ENCODE measurements around the gene MYO5C. TPM values are rescaled to one million over a fixed set of nuclear protein-coding genes. Genes with fewer than 3 reads are reported as not detected.

MYO5C gene
- total and polyA plus RNA-seq, 2 of the 13 experiments (the other 11 are each of a cell fraction or from before 2014, with no cell fraction given): 15.7 to 23.7 TPM

DNA sequence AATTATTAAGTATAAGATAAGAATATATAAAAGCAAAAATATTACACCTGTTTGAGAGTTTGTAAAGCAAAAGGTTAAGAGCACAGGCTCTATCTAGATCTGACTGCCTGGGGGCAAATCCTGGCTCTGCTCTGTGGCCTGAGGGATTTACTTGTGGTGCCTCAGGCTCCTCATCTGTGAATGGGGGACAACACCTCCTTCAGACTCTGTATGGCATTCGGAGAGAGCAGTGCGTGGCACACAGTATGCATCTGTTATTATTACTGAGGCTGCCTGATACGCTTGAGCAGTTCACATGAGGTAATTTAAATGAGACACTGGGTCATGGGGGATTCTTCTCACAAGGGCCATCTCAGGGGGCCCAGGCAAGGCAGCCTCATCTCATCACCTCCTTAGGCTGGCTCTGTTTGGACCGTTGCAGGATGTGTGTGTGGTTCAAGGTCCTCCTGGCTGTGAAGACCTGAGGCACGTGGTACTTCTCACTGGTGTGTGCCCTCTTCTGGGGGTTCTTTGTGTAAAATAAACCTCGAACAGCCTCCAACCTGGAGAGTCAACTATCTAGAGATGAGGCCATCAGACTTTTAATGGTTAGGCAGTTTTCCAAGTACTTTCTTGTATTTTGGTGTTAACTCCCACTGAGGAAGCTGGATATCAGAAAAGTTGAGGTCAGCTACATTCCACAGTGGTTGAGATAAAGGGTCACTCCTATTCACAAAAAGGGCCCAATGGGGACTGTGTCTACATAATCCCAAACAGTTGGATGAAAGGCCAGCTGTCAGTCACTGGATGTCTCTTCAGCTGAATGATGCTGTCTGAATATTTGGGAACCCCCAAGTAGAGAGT, 113.4 kb downstream of the MYO5C start (continued):
- TF ChIP-seq, protein P1, sequence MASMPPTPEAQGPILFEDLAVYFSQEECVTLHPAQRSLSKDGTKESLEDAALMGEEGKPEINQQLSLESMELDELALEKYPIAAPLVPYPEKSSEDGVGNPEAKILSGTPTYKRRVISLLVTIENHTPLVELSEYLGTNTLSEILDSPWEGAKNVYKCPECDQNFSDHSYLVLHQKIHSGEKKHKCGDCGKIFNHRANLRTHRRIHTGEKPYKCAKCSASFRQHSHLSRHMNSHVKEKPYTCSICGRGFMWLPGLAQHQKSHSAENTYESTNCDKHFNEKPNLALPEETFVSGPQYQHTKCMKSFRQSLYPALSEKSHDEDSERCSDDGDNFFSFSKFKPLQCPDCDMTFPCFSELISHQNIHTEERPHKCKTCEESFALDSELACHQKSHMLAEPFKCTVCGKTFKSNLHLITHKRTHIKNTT (CRISPR knock-in tag; IDR thresholded peaks at IDR 0.05): no peak
- TF ChIP-seq ZNF225 (CRISPR knock-in tag; IDR thresholded peaks at IDR 0.05) (no peak), ZNF629 (CRISPR knock-in tag; conservative IDR thresholded peaks at IDR 0.05) (peak; percentile 62), KAT7 (CRISPR knock-in tag; IDR thresholded peaks at IDR 0.05; ENCODE audit: borderline replicate concordance) (no peak), GATAD2A (CRISPR knock-in tag; IDR thresholded peaks at IDR 0.05) (peak; percentile 55; the same call in 1 of the 2 replicates), HNRNPUL1 (IDR thresholded peaks at IDR 0.05; ENCODE audit: low read depth, low read length) (no peak), GABPB1 (CRISPR knock-in tag; IDR thresholded peaks at IDR 0.05) (0 out of 2 replicates have a peak, but pooled peaks have one; percentile 13), KDM2A (CRISPR knock-in tag; IDR thresholded peaks at IDR 0.05; ENCODE audit: borderline replicate concordance, low read depth) (0 out of 2 replicates have a peak, but pooled peaks have one; percentile 32), POLR2AphosphoS5 (IDR thresholded peaks at IDR 0.05; ENCODE audit: low read depth, low read length) (no peak), PLRG1 (conservative IDR thresholded peaks at IDR 0.05) (no peak), ATM (IDR thresholded peaks at IDR 0.05; ENCODE audit: borderline replicate concordance) (no peak), RNF2 (conservative IDR thresholded peaks at IDR 0.05; ENCODE audit: low read depth) (no peak), TSC22D2 (CRISPR knock-in tag; IDR thresholded peaks at IDR 0.05; ENCODE audit: borderline replicate concordance) (no peak), ZNF788 (CRISPR knock-in tag; IDR thresholded peaks at IDR 0.05; ENCODE audit: borderline replicate concordance) (no peak), PTBP1 (IDR thresholded peaks at IDR 0.05; ENCODE audit: low read depth, low read length, poor library complexity, severe bottlenecking) (no peak), GATAD1 (CRISPR knock-in tag; IDR thresholded peaks at IDR 0.05) (0 out of 2 replicates have a peak, but pooled peaks have one; percentile 22), STAG1 (CRISPR knock-in tag; IDR thresholded peaks at IDR 0.05) (0 out of 2 replicates have a peak, but pooled peaks have one; percentile 11), TEAD3 (CRISPR knock-in tag; optimal IDR thresholded peaks at IDR 0.05; ENCODE audit: borderline replicate concordance) (no peak), RARA (CRISPR knock-in tag; IDR thresholded peaks at IDR 0.05) (peak; percentile 22; the same call in 1 of the 2 replicates), ZMYM3 (CRISPR knock-in tag; IDR thresholded peaks at IDR 0.05) (no peak)
- TF ChIP-seq, protein P2, sequence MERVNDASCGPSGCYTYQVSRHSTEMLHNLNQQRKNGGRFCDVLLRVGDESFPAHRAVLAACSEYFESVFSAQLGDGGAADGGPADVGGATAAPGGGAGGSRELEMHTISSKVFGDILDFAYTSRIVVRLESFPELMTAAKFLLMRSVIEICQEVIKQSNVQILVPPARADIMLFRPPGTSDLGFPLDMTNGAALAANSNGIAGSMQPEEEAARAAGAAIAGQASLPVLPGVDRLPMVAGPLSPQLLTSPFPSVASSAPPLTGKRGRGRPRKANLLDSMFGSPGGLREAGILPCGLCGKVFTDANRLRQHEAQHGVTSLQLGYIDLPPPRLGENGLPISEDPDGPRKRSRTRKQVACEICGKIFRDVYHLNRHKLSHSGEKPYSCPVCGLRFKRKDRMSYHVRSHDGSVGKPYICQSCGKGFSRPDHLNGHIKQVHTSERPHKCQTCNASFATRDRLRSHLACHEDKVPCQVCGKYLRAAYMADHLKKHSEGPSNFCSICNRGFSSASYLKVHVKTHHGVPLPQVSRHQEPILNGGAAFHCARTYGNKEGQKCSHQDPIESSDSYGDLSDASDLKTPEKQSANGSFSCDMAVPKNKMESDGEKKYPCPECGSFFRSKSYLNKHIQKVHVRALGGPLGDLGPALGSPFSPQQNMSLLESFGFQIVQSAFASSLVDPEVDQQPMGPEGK (CRISPR knock-in tag; IDR thresholded peaks at IDR 0.05): no peak
- TF ChIP-seq, protein P3, sequence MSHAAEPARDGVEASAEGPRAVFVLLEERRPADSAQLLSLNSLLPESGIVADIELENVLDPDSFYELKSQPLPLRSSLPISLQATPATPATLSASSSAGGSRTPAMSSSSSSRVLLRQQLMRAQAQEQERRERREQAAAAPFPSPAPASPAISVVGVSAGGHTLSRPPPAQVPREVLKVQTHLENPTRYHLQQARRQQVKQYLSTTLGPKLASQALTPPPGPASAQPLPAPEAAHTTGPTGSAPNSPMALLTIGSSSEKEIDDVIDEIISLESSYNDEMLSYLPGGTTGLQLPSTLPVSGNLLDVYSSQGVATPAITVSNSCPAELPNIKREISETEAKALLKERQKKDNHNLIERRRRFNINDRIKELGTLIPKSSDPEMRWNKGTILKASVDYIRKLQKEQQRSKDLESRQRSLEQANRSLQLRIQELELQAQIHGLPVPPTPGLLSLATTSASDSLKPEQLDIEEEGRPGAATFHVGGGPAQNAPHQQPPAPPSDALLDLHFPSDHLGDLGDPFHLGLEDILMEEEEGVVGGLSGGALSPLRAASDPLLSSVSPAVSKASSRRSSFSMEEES (CRISPR knock-in tag; IDR thresholded peaks at IDR 0.05): 0 out of 2 replicates have a peak, but pooled peaks have one; percentile 25
- TF ChIP-seq, protein P4, sequence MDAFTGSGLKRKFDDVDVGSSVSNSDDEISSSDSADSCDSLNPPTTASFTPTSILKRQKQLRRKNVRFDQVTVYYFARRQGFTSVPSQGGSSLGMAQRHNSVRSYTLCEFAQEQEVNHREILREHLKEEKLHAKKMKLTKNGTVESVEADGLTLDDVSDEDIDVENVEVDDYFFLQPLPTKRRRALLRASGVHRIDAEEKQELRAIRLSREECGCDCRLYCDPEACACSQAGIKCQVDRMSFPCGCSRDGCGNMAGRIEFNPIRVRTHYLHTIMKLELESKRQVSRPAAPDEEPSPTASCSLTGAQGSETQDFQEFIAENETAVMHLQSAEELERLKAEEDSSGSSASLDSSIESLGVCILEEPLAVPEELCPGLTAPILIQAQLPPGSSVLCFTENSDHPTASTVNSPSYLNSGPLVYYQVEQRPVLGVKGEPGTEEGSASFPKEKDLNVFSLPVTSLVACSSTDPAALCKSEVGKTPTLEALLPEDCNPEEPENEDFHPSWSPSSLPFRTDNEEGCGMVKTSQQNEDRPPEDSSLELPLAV (CRISPR knock-in tag; conservative IDR thresholded peaks at IDR 0.05; ENCODE audit: low read depth): no peak
- TF ChIP-seq, protein P5, sequence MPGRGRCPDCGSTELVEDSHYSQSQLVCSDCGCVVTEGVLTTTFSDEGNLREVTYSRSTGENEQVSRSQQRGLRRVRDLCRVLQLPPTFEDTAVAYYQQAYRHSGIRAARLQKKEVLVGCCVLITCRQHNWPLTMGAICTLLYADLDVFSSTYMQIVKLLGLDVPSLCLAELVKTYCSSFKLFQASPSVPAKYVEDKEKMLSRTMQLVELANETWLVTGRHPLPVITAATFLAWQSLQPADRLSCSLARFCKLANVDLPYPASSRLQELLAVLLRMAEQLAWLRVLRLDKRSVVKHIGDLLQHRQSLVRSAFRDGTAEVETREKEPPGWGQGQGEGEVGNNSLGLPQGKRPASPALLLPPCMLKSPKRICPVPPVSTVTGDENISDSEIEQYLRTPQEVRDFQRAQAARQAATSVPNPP (CRISPR knock-in tag; IDR thresholded peaks at IDR 0.05): no peak
